Thyroid gland (tissue), 4 donors: ENCODE data around the gene SULT6B1.

Experiments
- CTCF ChIP-seq, 6 experiments: fragments of 200-600 bp in 3 of 6; fragments of 450-650 bp in 3 of 6; sonication (generic) in 3 of 6; IDR thresholded peaks; one replicate each; pipeline ENCODE4 v1.5.1; 2016 to 2019; ENCODE audit warnings: antibody characterized with exemption in 6 of 6, mild to moderate bottlenecking in 2 of 6, inconsistent platforms in 1 of 6, moderate library complexity in 1 of 6
- POLR2A ChIP-seq, 2 donors: fragments of 450-650 bp; IDR thresholded peaks; one replicate each; pipeline ENCODE4 v1.6.1; 2017; ENCODE audit warnings: antibody characterized with exemption in 2 of 2, mild to moderate bottlenecking in 2 of 2, moderate library complexity in 1 of 2

GRCh38 chr2:37231241-37232130, 43.0 kb upstream of the SULT6B1 start, which contains the start of the genes CEBPZ and NDUFAF7:
- TF ChIP-seq CTCF (IDR thresholded peaks at IDR 0.05) (peak in 1 of 6 experiments; percentile 8), POLR2A (IDR thresholded peaks at IDR 0.05) (peak in 1 of 2 donors; percentile 87)
